ENCODE results near the gene VTN.

The VTN gene

DNA sequence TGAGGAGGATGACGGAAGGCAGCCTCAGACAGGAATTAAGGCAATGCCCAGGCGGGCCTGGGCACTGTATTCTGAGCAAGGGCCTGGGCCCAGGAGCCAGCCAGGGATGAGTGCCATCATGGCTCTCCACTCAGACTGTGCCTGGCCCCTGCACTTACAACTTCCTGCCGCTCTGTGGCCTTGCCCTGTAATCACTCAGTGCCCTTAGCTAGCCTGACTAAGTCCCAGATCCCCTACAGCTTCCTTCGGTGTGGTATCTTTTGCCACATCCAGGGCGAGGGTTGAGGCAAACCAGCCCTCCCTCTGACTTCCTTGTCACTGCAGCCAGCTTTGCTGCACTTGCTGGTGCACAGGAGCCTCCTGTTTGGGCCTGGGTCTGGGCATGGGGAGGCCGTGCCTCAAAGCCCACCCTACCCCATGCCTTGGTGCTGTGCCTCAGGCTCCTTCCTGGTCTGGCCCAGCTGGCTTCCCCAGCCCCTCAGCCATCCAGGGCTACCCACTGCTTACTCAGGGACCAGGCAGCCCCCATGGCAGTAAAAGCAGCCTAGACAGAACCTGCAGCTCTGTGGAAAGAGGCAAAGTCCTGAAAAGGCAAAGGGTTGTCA is 26.6 kb upstream of the VTN start:
- in situ Hi-C loops (cut with MboI; ENCODE audit: low sequenced_read_pairs): no loop called here

GRCh38 chr17:28395968-28396367 is 25.9 kb upstream of the VTN start:
- in situ Hi-C loops (cut with MboI; ENCODE audit: low sequenced_read_pairs): no loop called here

- in situ Hi-C loops (cut with MboI; ENCODE audit: low sequenced_read_pairs): no loop called here
Observed at GRCh38 chr17:28395426-28395825, 25.3 kb upstream of the VTN start.

- in situ Hi-C loops (cut with MboI; ENCODE audit: low sequenced_read_pairs): no loop called here
Observed at GRCh38 chr17:28394337-28395116, 24.4 kb upstream of the VTN start.

- in situ Hi-C loops (cut with MboI; ENCODE audit: low sequenced_read_pairs): no loop called here
Observed at GRCh38 chr17:28392491-28392890, 22.4 kb upstream of the VTN start.

- in situ Hi-C loops (cut with MboI; ENCODE audit: low sequenced_read_pairs): no loop called here
Observed at GRCh38 chr17:28391401-28391800, 21.3 kb upstream of the VTN start.

- in situ Hi-C loops (cut with MboI; ENCODE audit: low sequenced_read_pairs): no loop called here
Observed at GRCh38 chr17:28390984-28391383, 20.9 kb upstream of the VTN start.

DNA sequence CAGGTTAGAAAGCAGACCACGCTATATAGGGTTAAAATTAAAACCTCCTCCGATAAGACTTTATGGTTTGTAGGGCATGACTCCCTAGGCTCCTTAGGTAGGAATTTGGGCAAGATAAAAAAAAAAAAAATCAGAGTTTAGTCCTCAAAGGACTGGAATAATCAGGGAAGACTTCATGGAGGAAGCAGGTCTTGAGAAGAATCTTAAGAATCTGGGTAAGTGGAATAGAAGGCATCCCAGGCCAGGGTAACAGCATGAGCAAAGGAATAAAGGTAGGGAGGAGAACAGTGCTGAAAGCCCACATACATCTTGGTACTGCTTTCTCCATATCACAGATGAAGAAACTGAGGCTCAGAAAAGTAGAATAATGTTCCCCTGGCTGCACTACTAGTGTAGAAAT is 20.5 kb upstream of the VTN start:
- in situ Hi-C loops (cut with MboI; ENCODE audit: low sequenced_read_pairs): no loop called here

DNA sequence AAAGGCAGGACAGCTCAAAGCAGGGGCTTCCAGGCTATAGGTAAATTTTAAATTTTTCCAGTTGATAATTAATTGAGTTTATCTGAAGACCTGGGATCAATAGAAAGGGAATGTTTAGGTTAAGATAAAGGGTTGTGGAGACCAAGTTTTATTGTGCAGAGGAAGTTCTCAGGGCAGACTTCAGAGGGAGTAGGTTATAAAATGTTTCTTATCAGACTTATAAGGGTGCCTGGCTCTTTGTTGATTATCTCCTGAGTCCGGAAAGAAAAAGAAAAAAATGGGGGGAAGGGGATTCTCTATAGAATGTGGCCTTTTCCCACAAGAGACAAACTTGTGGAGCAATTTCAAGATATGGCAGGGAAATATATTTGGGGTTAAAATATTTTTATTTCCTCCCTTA is 20.0 kb upstream of the VTN start:
- in situ Hi-C loops (cut with MboI; ENCODE audit: low sequenced_read_pairs): no loop called here

DNA sequence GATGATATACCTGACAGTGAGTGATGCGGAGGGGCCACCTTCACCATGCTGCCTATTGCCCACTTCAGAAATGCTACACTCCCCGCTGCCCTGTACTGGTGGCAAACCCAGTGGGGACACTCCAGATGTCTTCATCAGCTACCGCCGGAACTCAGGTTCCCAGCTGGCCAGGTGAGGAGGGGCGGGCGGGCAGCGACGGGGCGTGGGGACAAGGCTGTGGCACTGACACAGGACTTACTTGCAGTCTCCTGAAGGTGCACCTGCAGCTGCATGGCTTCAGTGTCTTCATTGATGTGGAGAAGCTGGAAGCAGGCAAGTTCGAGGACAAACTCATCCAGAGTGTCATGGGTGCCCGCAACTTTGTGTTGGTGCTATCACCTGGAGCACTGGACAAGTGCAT is 18.0 kb upstream of the VTN start:
- in situ Hi-C loops (cut with MboI; ENCODE audit: low sequenced_read_pairs): no loop called here

- in situ Hi-C loops (cut with MboI; ENCODE audit: low sequenced_read_pairs): no loop called here
Observed at GRCh38 chr17:28386391-28386790, 16.3 kb upstream of the VTN start.

DNA sequence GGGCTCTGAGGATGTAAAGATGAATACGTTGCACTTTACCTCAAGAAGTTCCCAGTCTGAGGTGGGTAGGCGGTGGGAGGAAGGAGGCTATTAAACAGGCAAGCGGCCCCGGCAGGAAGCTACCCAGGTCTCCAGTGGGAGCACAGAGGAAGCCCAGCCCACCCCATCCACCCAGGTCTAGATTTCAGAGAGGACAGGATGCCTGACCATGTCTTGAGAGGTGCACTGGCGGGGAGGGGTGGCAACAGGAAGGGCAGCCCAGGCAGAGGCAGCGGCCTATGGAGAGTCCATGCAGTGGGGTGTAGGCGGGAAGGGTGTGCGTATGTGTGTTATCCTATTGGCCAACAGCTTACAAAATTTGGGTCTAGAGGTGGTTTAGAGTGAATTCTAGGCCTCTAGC is 15.3 kb upstream of the VTN start:
- in situ Hi-C loops (cut with MboI; ENCODE audit: low sequenced_read_pairs): no loop called here

DNA sequence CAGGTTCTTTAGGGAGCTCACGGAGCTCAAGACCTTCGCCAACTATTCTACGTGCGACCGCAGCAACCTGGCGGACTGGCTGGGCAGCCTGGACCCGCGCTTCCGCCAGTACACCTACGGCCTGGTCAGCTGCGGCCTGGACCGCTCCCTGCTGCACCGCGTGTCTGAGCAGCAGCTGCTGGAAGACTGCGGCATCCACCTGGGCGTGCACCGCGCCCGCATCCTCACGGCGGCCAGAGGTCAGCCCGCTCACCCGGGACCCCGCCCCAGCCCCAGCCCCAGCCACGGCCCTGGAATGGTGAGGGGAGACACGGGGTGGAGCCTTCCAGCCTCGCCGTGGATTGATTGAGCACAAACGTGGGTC is 14.9 kb upstream of the VTN start:
- in situ Hi-C loops (cut with MboI; ENCODE audit: low sequenced_read_pairs): no loop called here

- in situ Hi-C loops (cut with MboI; ENCODE audit: low sequenced_read_pairs): no loop called here
Observed at GRCh38 chr17:28384281-28385036, 14.4 kb upstream of the VTN start.

GRCh38 chr17:28381141-28381825 is 11.2 kb upstream of the VTN start:
- in situ Hi-C loops (cut with MboI; ENCODE audit: low sequenced_read_pairs): no loop called here

DNA sequence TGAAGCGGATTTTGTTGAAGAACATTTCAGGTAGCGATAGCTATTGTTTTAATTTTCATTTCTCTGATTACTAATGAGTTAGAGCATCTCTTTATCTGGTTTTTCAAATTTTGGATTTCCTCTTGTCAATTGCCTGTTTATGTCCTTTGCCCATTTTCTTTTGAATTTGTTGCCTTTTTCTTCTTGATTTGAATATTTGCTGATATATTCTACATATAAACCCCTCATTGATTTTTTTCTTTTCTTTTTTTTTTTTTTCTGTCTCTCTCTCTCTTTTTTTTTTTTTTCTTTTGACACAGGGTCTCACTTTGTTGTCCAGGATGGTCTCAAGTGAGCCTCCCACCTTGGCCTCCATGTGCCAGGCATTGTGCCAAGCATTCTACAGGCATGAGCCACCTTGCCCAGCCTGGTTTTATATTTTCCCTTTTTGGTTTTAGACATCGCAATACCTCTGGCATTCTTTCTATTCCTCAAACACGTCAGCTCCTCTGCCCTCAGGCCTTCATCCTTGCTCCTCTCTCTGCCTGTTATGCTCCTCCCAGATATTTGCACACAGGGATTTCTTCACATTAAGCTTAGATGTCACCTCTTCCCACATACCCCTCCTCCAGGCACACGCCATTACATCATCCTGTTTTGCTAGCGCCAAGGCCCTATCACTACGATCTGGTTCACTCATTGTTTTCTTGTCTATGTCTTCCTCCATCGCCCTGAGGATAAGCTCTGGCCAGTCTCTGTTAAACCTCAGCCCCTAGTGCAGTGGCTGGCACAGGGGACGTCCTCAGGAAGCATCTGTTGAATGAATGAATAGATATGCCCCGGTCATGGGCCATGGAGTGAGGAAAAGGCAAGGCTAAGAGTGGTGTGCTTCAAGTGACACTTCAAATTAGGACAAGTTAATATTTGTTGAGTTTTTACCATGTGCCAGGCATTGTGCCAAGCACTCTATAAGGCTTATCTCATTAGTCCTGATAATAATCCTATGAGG is 10.0 kb upstream of the VTN start:
- in situ Hi-C loops (cut with MboI; ENCODE audit: low sequenced_read_pairs): no loop called here

DNA sequence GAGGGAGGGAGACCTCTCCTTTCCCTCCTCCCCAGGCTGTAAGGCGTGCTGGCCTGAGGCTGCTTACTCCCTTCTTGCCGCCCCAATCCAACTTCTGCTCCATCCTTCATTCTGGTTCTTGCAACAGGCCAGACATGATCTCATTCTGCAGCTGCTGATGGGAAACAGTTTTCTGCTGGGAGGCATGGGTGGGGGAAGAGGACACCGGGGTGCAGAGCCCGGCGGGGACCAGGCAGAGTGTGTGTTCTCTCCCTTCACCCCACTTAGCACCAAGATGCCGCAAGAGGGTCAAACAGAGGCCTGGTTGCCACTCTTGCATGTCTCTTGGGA is 2.8 kb upstream of the VTN start:
- in situ Hi-C loops (cut with MboI; ENCODE audit: low sequenced_read_pairs): no loop called here

DNA sequence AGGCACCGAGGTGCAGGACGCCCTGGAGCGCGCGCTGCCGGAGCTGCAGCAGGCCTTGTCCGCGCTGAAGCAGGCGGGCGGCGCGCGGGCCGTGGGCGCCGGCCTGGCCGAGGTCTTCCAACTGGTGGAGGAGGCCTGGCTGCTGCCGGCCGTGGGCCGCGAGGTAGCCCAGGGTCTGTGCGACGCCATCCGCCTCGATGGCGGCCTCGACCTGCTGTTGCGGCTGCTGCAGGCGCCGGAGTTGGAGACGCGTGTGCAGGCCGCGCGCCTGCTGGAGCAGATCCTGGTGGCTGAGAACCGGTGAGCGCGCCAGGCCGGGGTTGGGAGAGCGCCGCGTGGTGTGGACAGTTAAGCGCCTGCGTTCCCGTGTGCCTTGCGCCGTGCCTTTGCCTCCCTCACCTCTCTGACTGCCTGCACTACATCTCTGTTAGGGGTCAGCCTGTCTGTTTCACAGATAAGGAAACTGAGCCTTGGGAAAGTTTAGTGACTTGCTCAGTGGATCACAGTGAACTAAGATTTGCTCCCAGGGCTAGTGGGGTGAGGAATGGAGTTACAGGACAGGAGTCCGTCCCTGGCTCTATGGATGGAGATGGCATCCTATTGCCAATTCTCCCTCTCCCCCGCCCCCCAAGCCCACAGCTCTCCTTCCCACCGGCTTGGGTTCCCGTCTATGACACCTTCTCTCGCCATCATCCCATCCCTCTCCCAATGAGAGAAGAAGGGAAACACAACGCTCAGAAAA is 2.3 kb upstream of the VTN start:
- in situ Hi-C loops (cut with MboI; ENCODE audit: low sequenced_read_pairs): no loop called here

DNA sequence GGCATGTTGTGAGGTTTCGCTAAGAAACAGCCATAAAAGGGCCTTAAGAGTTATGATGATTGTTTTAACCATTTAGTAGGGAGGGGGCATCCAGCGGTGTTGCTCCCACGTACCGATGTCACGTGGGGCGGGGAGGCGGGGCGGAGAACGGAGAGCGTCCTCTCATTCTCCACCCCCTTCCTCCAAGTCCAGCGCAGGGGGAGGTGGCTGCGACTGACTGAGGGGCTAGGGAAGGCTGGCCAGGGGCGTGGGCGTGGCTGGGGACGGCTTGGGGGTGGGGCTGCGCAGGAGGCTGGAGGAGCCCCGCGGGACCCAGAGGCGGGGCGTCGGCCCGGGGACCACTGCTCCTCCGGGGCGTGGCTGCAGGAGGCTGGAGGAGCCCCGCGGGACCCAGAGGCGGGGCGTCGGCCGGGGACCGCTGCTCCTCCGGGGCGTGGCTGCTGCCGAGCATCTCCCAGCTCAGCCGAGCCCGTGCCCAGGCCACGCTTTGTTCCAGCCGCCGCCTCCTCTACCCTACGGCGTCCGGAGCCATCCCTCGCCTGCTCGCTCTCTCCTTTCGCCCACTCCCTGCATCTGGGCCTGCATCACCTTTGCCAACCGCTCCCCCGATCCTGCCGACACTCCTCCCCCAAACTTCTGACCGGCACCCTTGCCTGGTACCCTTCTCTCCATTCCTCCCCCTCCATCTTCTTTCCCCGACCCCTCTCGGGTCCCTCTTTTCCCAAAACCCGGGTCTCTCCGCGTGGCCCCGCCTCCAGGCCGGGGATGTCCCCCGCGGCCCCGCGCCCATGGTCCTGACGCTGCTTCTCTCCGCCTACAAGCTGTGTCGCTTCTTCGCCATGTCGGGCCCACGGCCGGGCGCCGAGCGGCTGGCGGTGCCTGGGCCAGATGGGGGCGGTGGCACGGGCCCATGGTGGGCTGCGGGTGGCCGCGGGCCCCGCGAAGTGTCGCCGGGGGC is 1.4 kb upstream of the VTN start, which contains the start of gene SARM1:
Gene SARM1, plus strand, starts transcription at position 450 of the 958 bp plus-strand sequence. Its CDS starts 339 bp downstream, at position 789.
- in situ Hi-C loops (cut with MboI; ENCODE audit: low sequenced_read_pairs): no loop called here

All from hTERT RPE-1 (cell line).